ENCODE measurements around the gene MITF. TPM values are rescaled to one million over a fixed set of nuclear protein-coding genes. Genes with fewer than 3 reads are reported as not detected.

The MITF gene
- total and polyA plus RNA-seq, 2 of the 4 experiments (the other 2 are of a cell fraction): 6.5 to 16.7 TPM

GRCh38 chr3:69743975-69744906 is 5.0 kb downstream of the MITF start:
- no peak overlapping the region for H3K4me2 ChIP-seq (ENCODE audit: low read depth, low read length)
- H3K4me3 ChIP-seq (ENCODE audit: insufficient read depth, low read depth, low read length): no peak overlapping the region
- in situ Hi-C loops (cut with MboI; ENCODE audit: low sequenced_read_pairs) (no loop called here), dilution Hi-C loops (cut with HindIII; ENCODE audit: low sequenced_read_pairs, unreplicated experiment) (no loop called here), intact Hi-C loops (cut with micrococcal nuclease) (loop anchor here (5.0 kb wide), 1 partner anchor 113 kb away; no protein-coding TSS in a partner anchor)
- H2BK5ac ChIP-seq (ENCODE audit: low read depth, low read length, poor library complexity, severe bottlenecking): no peak overlapping the region
- no peak for ATAC-seq (ENCODE audit: low read depth)
- WGBS, 2 experiments (ENCODE audit: extremely low coverage in 2 of 2, insufficient read length in 1 of 2): 100% methylated on average over 2 of the region's 8 CpGs; no CpG with 5 or more reads in 1 of the 2 experiments
- peaks cover 26% of the 10 kb centered on the region for H3K9me1 ChIP-seq (ENCODE audit: insufficient read depth, low read length)
- no peak overlapping the region for H2BK15ac ChIP-seq (ENCODE audit: low read depth, low read length)
- H3K18ac ChIP-seq (ENCODE audit: low read depth, low read length): no peak overlapping the region
- ChIA-PET CTCF (interaction anchor here (1.0 kb wide), 1 partner anchor 13 kb away, joined by 3 read pairs; no protein-coding TSS in a partner anchor), POLR2A (ENCODE audit: unreplicated experiment) (no interaction called here)
- no peak overlapping the region for H3K56ac ChIP-seq (ENCODE audit: extremely low read depth, insufficient read depth, low read length)
- no peak overlapping the region for H4K5ac ChIP-seq (ENCODE audit: low read depth, low read length)
- no peaks in the 10 kb centered on the region for H3K27me3 ChIP-seq (ENCODE audit: control insufficient read depth, insufficient read depth, low read length)
- no peak overlapping the region for H2BK120ac ChIP-seq (ENCODE audit: low read depth, low read length)
- H3K27ac ChIP-seq (ENCODE audit: insufficient read depth, low read length): no peak overlapping the region
- peaks cover 28% of the 10 kb centered on the region for H3K4me1 ChIP-seq (ENCODE audit: control insufficient read depth, insufficient read depth, low read length)
- H4K8ac ChIP-seq (ENCODE audit: low read depth in 2 of 2, low read length in 2 of 2): no peak overlapping the region
- H2AK5ac ChIP-seq (ENCODE audit: low read depth, low read length): no peak overlapping the region
- H4K20me1 ChIP-seq (ENCODE audit: insufficient read depth, low read length): peaks cover 7% of the 10 kb centered on the region; the same call in 1 of the 2 replicates
- no peak overlapping the region for H2AK9ac ChIP-seq (replicated peaks; ENCODE audit: low read depth, low read length, poor library complexity)
- peak; percentile 91 for TF ChIP-seq CEBPB (IDR thresholded peaks at IDR 0.05; ENCODE audit: low read depth, low read length)
- no peak for TF ChIP-seq SMC3 (IDR thresholded peaks at IDR 0.05; ENCODE audit: low read depth, low read length)
- TF ChIP-seq MAZ (IDR thresholded peaks at IDR 0.05; ENCODE audit: borderline replicate concordance, low read depth, low read length): no peak
- TF ChIP-seq RCOR1 (IDR thresholded peaks at IDR 0.05; ENCODE audit: insufficient replicate concordance, low read length): no peak
- TF ChIP-seq CHD1 (IDR thresholded peaks at IDR 0.05; ENCODE audit: low read depth, low read length): no peak
- no TSS peak for BruUV-seq (replicated peaks)
- H3K14ac ChIP-seq (replicated peaks; ENCODE audit: low read depth, low read length): no peak overlapping the region
- H2BK20ac ChIP-seq (ENCODE audit: low read depth, low read length): no peak overlapping the region
- H2AFZ ChIP-seq (replicated peaks; ENCODE audit: low read length, poor library complexity): no peak overlapping the region
- no peak overlapping the region for H3K9ac ChIP-seq (ENCODE audit: low read depth, low read length)
- H4K91ac ChIP-seq (ENCODE audit: insufficient read depth, low read depth, low read length): no peak overlapping the region
- no peak for DNase-seq
- H3K36me3 ChIP-seq (ENCODE audit: control insufficient read depth, insufficient read depth, low read length): no peaks in the 10 kb centered on the region
- H3K23ac ChIP-seq (ENCODE audit: low read depth, low read length): no peak overlapping the region
- H3K9me3 ChIP-seq (ENCODE audit: control insufficient read depth, insufficient read depth, low read length): no peaks in the 10 kb centered on the region
- H3K79me1 ChIP-seq (ENCODE audit: low read depth in 1 of 2, low read length in 2 of 2): peaks cover 40 to 75% of the 10 kb centered on the region in 2 experiments
- peak overlapping the region; percentile 31; the same call in 1 of the 2 replicates for H3K4ac ChIP-seq (ENCODE audit: low read depth, low read length)

All from IMR-90 (cell line).